IMR-90 (cell line): ENCODE data around the gene LAMC3. TPM values are rescaled to one million over a fixed set of nuclear protein-coding genes. Genes with fewer than 3 reads are reported as not detected.

Source experiments
- ATAC-seq: fragments of 200-7000 bp; cut with Tn5 transposase; 2 replicates; pipeline ENCODE4 v1.9.1; 2020; ENCODE audit warnings: low read depth, mild to moderate bottlenecking, moderate library complexity
- BruUV-seq: library from RNA; stranded (reverse); fragments of 400-500 nt; replicated peaks from 2 replicates; lab custom pipeline; 2021; lab: Mats Ljungman, UMichigan
- CTCF ChIA-PET: fragments of 300-600 bp; formaldehyde crosslinking; extraction: SDS; loops from one replicate; lab custom pipeline; 2021; ENCODE audit warnings: antibody characterized with exemption; lab: Yijun Ruan, JAX
- POLR2A ChIA-PET: fragments of 300-600 bp; sonication (Branson Sonifier 250); formaldehyde crosslinking; loops from one replicate; lab custom pipeline; 2022; ENCODE audit warnings: antibody characterized with exemption; ENCODE audit not compliant: unreplicated experiment; lab: Charles Lee
- DNase-seq: peaks from one replicate; pipeline ENCODE4 v3.0.0; 2013
- H2AFZ ChIP-seq: replicated peaks from 2 replicates; pipeline ENCODE3; 2013; ENCODE audit warnings: low read length, mild to moderate bottlenecking; ENCODE audit not compliant: poor library complexity
- H2AK5ac ChIP-seq: 2 replicates; pipeline ENCODE4 v1.6.1; 2013; ENCODE audit warnings: low read depth, low read length, inconsistent platforms
- H2AK9ac ChIP-seq: replicated peaks from 2 replicates; pipeline ENCODE3; 2013; ENCODE audit warnings: mild to moderate bottlenecking, low read depth, low read length, moderate library complexity; ENCODE audit not compliant: poor library complexity
- H2BK120ac ChIP-seq: 2 replicates; pipeline ENCODE4 v1.6.1; 2013; ENCODE audit warnings: low read depth, low read length, inconsistent platforms
- H2BK15ac ChIP-seq: 3 replicates; pipeline ENCODE4 v1.6.1; 2013; ENCODE audit warnings: low read depth, low read length, inconsistent platforms
- H2BK20ac ChIP-seq: 2 replicates; pipeline ENCODE4 v1.6.1; 2013; ENCODE audit warnings: low read depth, mild to moderate bottlenecking, inconsistent platforms, low read length, moderate library complexity
- H2BK5ac ChIP-seq: 2 replicates; pipeline ENCODE4 v1.6.1; 2013; ENCODE audit warnings: mild to moderate bottlenecking, low read depth, low read length, inconsistent platforms; ENCODE audit not compliant: poor library complexity, severe bottlenecking
- H3K14ac ChIP-seq: replicated peaks from 2 replicates; pipeline ENCODE4 v1.6.1; 2013; ENCODE audit warnings: low read depth, low read length, inconsistent platforms
- H3K18ac ChIP-seq: 2 replicates; pipeline ENCODE4 v1.6.1; 2013; ENCODE audit warnings: low read depth, low read length, control low read depth
- H3K23ac ChIP-seq: 2 replicates; pipeline ENCODE4 v1.6.1; 2013; ENCODE audit warnings: low read depth, low read length, inconsistent platforms
- H3K27ac ChIP-seq: 2 replicates; pipeline ENCODE4 v1.5.1; 2013; ENCODE audit warnings: mild to moderate bottlenecking, control low read depth, low read length; ENCODE audit not compliant: insufficient read depth
- H3K27me3 ChIP-seq: 2 replicates; pipeline ENCODE4 v1.6.1; 2013; ENCODE audit warnings: low read length; ENCODE audit not compliant: control insufficient read depth, insufficient read depth
- H3K36me3 ChIP-seq: 2 replicates; pipeline ENCODE4 v1.6.1; 2013; ENCODE audit warnings: low read length, mixed read lengths; ENCODE audit not compliant: control insufficient read depth, insufficient read depth
- H3K4ac ChIP-seq: 2 replicates; pipeline ENCODE4 v1.6.1; 2013; ENCODE audit warnings: low read depth, low read length, inconsistent platforms
- H3K4me1 ChIP-seq: 2 replicates; pipeline ENCODE4 v1.6.1; 2013; ENCODE audit warnings: low read length, mixed read lengths; ENCODE audit not compliant: control insufficient read depth, insufficient read depth
- H3K4me2 ChIP-seq: 2 replicates; pipeline ENCODE4 v1.6.1; 2013; ENCODE audit warnings: low read depth, mild to moderate bottlenecking, control low read depth, low read length, moderate library complexity
- H3K4me3 ChIP-seq: 2 replicates; pipeline ENCODE4 v1.5.1; 2013; ENCODE audit warnings: low read depth, mild to moderate bottlenecking, control low read depth, low read length, moderate library complexity; ENCODE audit not compliant: insufficient read depth
- H3K56ac ChIP-seq: 2 replicates; pipeline ENCODE4 v1.6.1; 2013; ENCODE audit warnings: low read length, inconsistent platforms; ENCODE audit not compliant: insufficient read depth; ENCODE audit errors: extremely low read depth
- H3K79me1 ChIP-seq, 2 experiments: 2 replicates each; pipeline ENCODE4 v1.6.1; 2013; ENCODE audit warnings: low read length in 2 of 2, inconsistent platforms in 1 of 2, low read depth in 1 of 2
- H3K9ac ChIP-seq: 2 replicates; pipeline ENCODE4 v1.6.1; 2013; ENCODE audit warnings: low read depth, low read length, control low read depth
- H3K9me1 ChIP-seq: 2 replicates; pipeline ENCODE4 v1.6.1; 2013; ENCODE audit warnings: low read length, inconsistent platforms; ENCODE audit not compliant: insufficient read depth
- H3K9me3 ChIP-seq: 2 replicates; pipeline ENCODE4 v1.6.1; 2013; ENCODE audit warnings: low read length; ENCODE audit not compliant: control insufficient read depth, insufficient read depth
- H4K20me1 ChIP-seq: 2 replicates; pipeline ENCODE4 v1.6.1; 2013; ENCODE audit warnings: low read length, inconsistent platforms; ENCODE audit not compliant: insufficient read depth
- H4K5ac ChIP-seq: 2 replicates; pipeline ENCODE4 v1.6.1; 2013; ENCODE audit warnings: mild to moderate bottlenecking, low read depth, low read length, control low read depth
- H4K8ac ChIP-seq, 2 experiments: 2 replicates each; pipeline ENCODE4 v1.6.1; 2013; ENCODE audit warnings: low read depth in 2 of 2, low read length in 2 of 2, control low read depth in 1 of 2, inconsistent platforms in 1 of 2
- H4K91ac ChIP-seq: 2 replicates; pipeline ENCODE4 v1.6.1; 2013; ENCODE audit warnings: low read depth, low read length, inconsistent platforms; ENCODE audit not compliant: insufficient read depth
- FOS ChIP-seq: fragments of 150-350 bp; IDR thresholded peaks from 2 replicates; pipeline ENCODE4 v1.6.1; 2016; ENCODE audit warnings: low read depth, low read length
- MAZ ChIP-seq: IDR thresholded peaks from 2 replicates; pipeline ENCODE4 v1.6.1; 2012; ENCODE audit warnings: low read depth, mild to moderate bottlenecking, low read length, improper control_type of control experiment, moderate library complexity, borderline replicate concordance
- RAD21 ChIP-seq: IDR thresholded peaks from 2 replicates; pipeline ENCODE4 v1.6.1; 2012; ENCODE audit warnings: low read length, improper control_type of control experiment
- SMC3 ChIP-seq: fragments of 150-350 bp; IDR thresholded peaks from 2 replicates; pipeline ENCODE4 v1.6.1; 2016; ENCODE audit warnings: low read depth, mild to moderate bottlenecking, antibody characterized with exemption, low read length, moderate library complexity
- WGBS, 2 experiments: methylation state at CpG; one replicate each; pipeline versions ENCODE4 v1.1.5 to v1.1.7; 2013; ENCODE audit warnings: missing lambda C conversion rate in 2 of 2; ENCODE audit not compliant: insufficient read length in 1 of 2; ENCODE audit errors: extremely low coverage in 2 of 2; 5-methylcytosine and 5-hydroxymethylcytosine counted together
- dilution Hi-C: fragments of 300-500 bp; cut with HindIII; formaldehyde crosslinking; loops from one replicate; pipeline ENCODE4 v1.14.3; 2018; ENCODE audit warnings: low sequenced_read_pairs; ENCODE audit not compliant: unreplicated experiment
- in situ Hi-C: fragments of 300-500 bp; cut with MboI; formaldehyde crosslinking; loops from 3 replicates; pipeline ENCODE4 v1.14.3; 2019; ENCODE audit warnings: low sequenced_read_pairs, inconsistent platforms, mixed read lengths
- intact Hi-C: fragments of 100-400 bp; cut with micrococcal nuclease; formaldehyde crosslinking; loops from 2 replicates; pipeline ENCODE4 v1.10.0; 2022
- polyA plus RNA-seq, 3 experiments: library from polyadenylated mRNA; depleted of rRNA; stranded (reverse); fragments of >200 nt; gene quantifications; 2 replicates each; pipeline ENCODE4 v1.2.3, GENCODE V29; 2012; ENCODE audit warnings: low replicate concordance in 1 of 3
- total RNA-seq: library from RNA; depleted of rRNA; stranded (reverse); fragments of >200 nt; gene quantifications from 2 replicates; pipeline ENCODE4 v1.2.3, GENCODE V29; 2012

Gene LAMC3
- total and polyA plus RNA-seq, 2 of the 4 experiments (the other 2 are of a cell fraction): not detected

DNA sequence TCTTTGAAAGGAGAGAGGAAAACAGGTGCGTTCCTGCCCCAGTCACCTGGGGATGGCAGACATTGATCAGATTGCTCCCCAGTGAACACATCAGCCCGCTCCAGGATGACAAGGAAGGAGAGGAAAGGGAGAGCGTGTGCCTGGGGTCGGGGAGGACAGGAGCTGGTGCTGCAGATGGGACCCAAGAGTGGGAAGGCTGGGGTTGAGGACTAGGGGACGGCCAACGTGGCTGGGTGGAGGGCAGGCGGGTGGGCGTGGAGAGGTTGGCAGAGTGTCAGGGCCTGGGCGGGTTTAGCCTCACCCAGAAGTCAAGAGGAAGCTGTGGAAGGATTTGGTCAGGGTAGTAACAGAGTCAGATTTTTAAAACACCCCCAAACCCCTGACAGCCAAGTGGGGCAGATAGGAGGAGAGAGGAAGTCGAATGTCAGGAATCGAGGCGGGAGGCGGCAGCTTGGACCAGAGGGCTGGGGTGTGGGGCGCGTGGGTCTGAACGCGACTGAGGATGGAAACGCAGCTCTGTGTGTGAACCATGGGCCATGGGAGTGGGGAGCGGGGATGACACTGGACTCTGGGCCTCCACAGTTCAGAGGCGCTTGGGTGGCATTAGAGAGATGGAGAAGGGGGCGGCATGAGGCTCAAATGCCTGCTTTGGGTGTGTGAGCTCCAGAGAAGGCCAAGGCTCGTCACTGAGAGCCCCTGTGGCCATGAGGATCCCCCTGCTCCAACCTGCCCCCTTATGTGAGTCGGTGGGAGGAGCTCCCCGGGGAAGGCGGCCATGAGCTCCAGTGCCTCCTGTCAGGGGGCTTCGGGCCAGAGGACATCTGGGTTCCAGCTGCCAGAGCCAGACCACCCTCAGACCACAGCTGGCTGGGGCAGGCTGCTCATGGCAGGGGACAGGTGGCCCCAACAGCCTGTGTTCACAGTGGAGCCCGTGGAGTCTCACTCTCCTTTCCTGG, 24.6 kb downstream of the LAMC3 start:
- no peak overlapping the region for H2BK120ac ChIP-seq
- ATAC-seq (no peak), DNase-seq (no peak)
- 67% methylated on average over 10 of the region's 27 CpGs; no CpG with 5 or more reads in 1 of the 2 experiments for WGBS, 2 experiments
- no TSS peak for BruUV-seq
- no peak overlapping the region for H3K27ac ChIP-seq
- H2BK20ac ChIP-seq: no peak overlapping the region
- H4K5ac ChIP-seq: no peak overlapping the region
- no peaks in the 10 kb centered on the region for H3K79me1 ChIP-seq
- H3K4me1 ChIP-seq: no peaks in the 10 kb centered on the region
- no peak overlapping the region for H3K18ac ChIP-seq
- no peak overlapping the region for H3K4me3 ChIP-seq
- no peak overlapping the region for H3K4ac ChIP-seq
- H2AK5ac ChIP-seq: no peak overlapping the region
- ChIA-PET CTCF (no interaction called here), POLR2A (no interaction called here)
- peaks cover 57% of the 10 kb centered on the region for H3K27me3 ChIP-seq
- TF ChIP-seq MAZ: no peak
- no peak for TF ChIP-seq SMC3
- TF ChIP-seq RAD21: no peak
- TF ChIP-seq FOS: no peak
- no peaks in the 10 kb centered on the region for H3K36me3 ChIP-seq
- H2BK5ac ChIP-seq: no peak overlapping the region
- no peak overlapping the region for H4K91ac ChIP-seq
- H2BK15ac ChIP-seq: no peak overlapping the region
- H2AFZ ChIP-seq: no peak overlapping the region
- no peak overlapping the region for H3K9ac ChIP-seq
- H4K20me1 ChIP-seq: no peaks in the 10 kb centered on the region
- H3K4me2 ChIP-seq: no peak overlapping the region
- intact Hi-C loops: no loop called here
- H3K23ac ChIP-seq: no peak overlapping the region
- in situ Hi-C loops: no loop called here
- no peak overlapping the region for H3K56ac ChIP-seq
- no peak overlapping the region for H4K8ac ChIP-seq
- no peaks in the 10 kb centered on the region for H3K9me1 ChIP-seq
- dilution Hi-C loops: no loop called here
- H2AK9ac ChIP-seq: no peak overlapping the region
- no peaks in the 10 kb centered on the region for H3K9me3 ChIP-seq
- no peak overlapping the region for H3K14ac ChIP-seq
